ENCODE measurements around the gene DOCK8. TPM values are rescaled to one million over a fixed set of nuclear protein-coding genes. Genes with fewer than 3 reads are reported as not detected.
A peak's percentile ranks its signal among the peaks of the same experiment; 100 is the strongest.

Gene DOCK8
- total and polyA plus RNA-seq, 2 of the 13 experiments (the other 11 are each of a cell fraction or from before 2014, with no cell fraction given): 0.28 to 0.38 TPM

DNA sequence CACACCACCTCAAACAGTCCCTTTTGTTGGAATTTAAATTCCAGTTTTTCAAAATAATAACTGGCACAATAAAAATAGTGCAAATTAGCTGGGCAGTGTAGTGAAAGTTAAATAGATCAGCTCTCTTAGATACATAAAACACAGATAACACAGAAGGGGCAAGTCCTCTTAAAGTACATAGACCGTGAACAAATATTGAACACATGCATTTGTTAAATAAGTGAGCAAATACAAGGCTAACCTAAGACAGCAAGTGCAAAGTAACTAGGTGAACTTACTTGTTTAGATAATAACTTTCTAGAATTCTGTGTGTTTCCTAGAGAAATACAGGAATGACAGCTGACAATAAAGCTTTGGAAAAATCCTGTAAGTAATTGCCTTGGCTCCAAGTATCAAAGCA, 280.1 kb downstream of the DOCK8 start:
- H3K4me2 ChIP-seq (ENCODE audit: low read depth, low read length): peak overlapping the region; percentile 20; the same call in 1 of the 2 replicates
- no peak overlapping the region for H2AFZ ChIP-seq (ENCODE audit: low read length)
- FAIRE-seq (no peak), ATAC-seq (peak; percentile 71), DNase-seq (ENCODE audit: low spot score) (peak; percentile 28)
- no peak overlapping the region for H3K9ac ChIP-seq (ENCODE audit: insufficient read depth, low read depth, low read length)
- H4K20me1 ChIP-seq (ENCODE audit: insufficient read depth, low read length): peaks cover 5% of the 10 kb centered on the region
- 0% methylated on average over 1 of the region's 1 CpG for WGBS (ENCODE audit: low lambda C conversion rate)
- CTCF ChIA-PET (ENCODE audit: low intra/inter-chr PET ratio, low total read pairs): no interaction called here
- H3K4me1 ChIP-seq (ENCODE audit: insufficient read depth, low read length): peaks cover 31% of the 10 kb centered on the region
- no peak overlapping the region for H3K4me3 ChIP-seq (replicated peaks in 1 of 3; ENCODE audit: insufficient read depth in 1 of 3, low read depth in 2 of 3, low read length in 3 of 3)
- H3K9me3 ChIP-seq (ENCODE audit: low read length): no peaks in the 10 kb centered on the region
- POLR2A ChIA-PET: no interaction called here
- no peaks in the 10 kb centered on the region for H3K36me3 ChIP-seq (replicated peaks in 1 of 2; ENCODE audit: control insufficient read depth in 1 of 2, insufficient read depth in 2 of 2, low read length in 2 of 2)
- in situ Hi-C loops (cut with HindIII; ENCODE audit: extremely low pct_ligation_motif_present, low pct_unique_long_range_greater_than_20kb): no loop called here
- H3K27ac ChIP-seq (ENCODE audit: extremely low read length, insufficient read depth, low read length): no peak overlapping the region
- H3K79me2 ChIP-seq (ENCODE audit: insufficient read depth, low read length): no peaks in the 10 kb centered on the region
- BruUV-seq (replicated peaks): no TSS peak
- H3K27me3 ChIP-seq (ENCODE audit: control insufficient read depth in 1 of 2, insufficient read depth in 2 of 2, low read length in 2 of 2): peaks cover 1 to 8% of the 10 kb centered on the region in 2 experiments; a peak in 2 of 5 replicates
- intact Hi-C loops (cut with micrococcal nuclease; ENCODE audit: unreplicated experiment): no loop called here
- TF ChIP-seq FOXJ3 (CRISPR knock-in tag; IDR thresholded peaks at IDR 0.05; ENCODE audit: borderline replicate concordance) (peak; percentile 45; the same call in 1 of the 2 replicates), SOX5 (CRISPR knock-in tag; IDR thresholded peaks at IDR 0.05; ENCODE audit: borderline replicate concordance) (0 out of 2 replicates have a peak, but pooled peaks have one; percentile 22), POLR2G (IDR thresholded peaks at IDR 0.05; ENCODE audit: low read depth, low read length) (no peak), NFIB (CRISPR knock-in tag; IDR thresholded peaks at IDR 0.05; ENCODE audit: borderline replicate concordance) (no peak), SIX4 (CRISPR knock-in tag; IDR thresholded peaks at IDR 0.05) (peak; percentile 17; the same call in 1 of the 2 replicates), ZNF264 (CRISPR knock-in tag; IDR thresholded peaks at IDR 0.05) (no peak), ZNF749 (CRISPR knock-in tag; IDR thresholded peaks at IDR 0.05; ENCODE audit: borderline replicate concordance) (no peak), BRCA1 (CRISPR knock-in tag; IDR thresholded peaks at IDR 0.05) (no peak), FOXA1 (IDR thresholded peaks at IDR 0.05) (no peak), FOXA1 (CRISPR knock-in tag; IDR thresholded peaks at IDR 0.05) (peak; percentile 65), ZMYM3 (CRISPR knock-in tag; IDR thresholded peaks at IDR 0.05) (no peak), ZBTB33 (CRISPR knock-in tag; IDR thresholded peaks at IDR 0.05) (no peak), MTF2 (CRISPR knock-in tag; IDR thresholded peaks at IDR 0.05; ENCODE audit: borderline replicate concordance) (no peak), NR2C2 (CRISPR knock-in tag; IDR thresholded peaks at IDR 0.05; ENCODE audit: borderline replicate concordance) (no peak), ZNF747 (CRISPR knock-in tag; IDR thresholded peaks at IDR 0.05; ENCODE audit: borderline replicate concordance) (no peak), MAX (IDR thresholded peaks at IDR 0.05) (no peak), SRSF4 (IDR thresholded peaks at IDR 0.05; ENCODE audit: low read depth, low read length, poor library complexity, severe bottlenecking) (no peak), BCL6 (CRISPR knock-in tag; IDR thresholded peaks at IDR 0.05) (peak; percentile 98), NKX3-1 (CRISPR knock-in tag; IDR thresholded peaks at IDR 0.05) (no peak)
- TF ChIP-seq, protein P1, sequence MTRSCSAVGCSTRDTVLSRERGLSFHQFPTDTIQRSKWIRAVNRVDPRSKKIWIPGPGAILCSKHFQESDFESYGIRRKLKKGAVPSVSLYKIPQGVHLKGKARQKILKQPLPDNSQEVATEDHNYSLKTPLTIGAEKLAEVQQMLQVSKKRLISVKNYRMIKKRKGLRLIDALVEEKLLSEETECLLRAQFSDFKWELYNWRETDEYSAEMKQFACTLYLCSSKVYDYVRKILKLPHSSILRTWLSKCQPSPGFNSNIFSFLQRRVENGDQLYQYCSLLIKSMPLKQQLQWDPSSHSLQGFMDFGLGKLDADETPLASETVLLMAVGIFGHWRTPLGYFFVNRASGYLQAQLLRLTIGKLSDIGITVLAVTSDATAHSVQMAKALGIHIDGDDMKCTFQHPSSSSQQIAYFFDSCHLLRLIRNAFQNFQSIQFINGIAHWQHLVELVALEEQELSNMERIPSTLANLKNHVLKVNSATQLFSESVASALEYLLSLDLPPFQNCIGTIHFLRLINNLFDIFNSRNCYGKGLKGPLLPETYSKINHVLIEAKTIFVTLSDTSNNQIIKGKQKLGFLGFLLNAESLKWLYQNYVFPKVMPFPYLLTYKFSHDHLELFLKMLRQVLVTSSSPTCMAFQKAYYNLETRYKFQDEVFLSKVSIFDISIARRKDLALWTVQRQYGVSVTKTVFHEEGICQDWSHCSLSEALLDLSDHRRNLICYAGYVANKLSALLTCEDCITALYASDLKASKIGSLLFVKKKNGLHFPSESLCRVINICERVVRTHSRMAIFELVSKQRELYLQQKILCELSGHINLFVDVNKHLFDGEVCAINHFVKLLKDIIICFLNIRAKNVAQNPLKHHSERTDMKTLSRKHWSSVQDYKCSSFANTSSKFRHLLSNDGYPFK (CRISPR knock-in tag; IDR thresholded peaks at IDR 0.05; ENCODE audit: borderline replicate concordance): no peak
- TF ChIP-seq, protein P2, sequence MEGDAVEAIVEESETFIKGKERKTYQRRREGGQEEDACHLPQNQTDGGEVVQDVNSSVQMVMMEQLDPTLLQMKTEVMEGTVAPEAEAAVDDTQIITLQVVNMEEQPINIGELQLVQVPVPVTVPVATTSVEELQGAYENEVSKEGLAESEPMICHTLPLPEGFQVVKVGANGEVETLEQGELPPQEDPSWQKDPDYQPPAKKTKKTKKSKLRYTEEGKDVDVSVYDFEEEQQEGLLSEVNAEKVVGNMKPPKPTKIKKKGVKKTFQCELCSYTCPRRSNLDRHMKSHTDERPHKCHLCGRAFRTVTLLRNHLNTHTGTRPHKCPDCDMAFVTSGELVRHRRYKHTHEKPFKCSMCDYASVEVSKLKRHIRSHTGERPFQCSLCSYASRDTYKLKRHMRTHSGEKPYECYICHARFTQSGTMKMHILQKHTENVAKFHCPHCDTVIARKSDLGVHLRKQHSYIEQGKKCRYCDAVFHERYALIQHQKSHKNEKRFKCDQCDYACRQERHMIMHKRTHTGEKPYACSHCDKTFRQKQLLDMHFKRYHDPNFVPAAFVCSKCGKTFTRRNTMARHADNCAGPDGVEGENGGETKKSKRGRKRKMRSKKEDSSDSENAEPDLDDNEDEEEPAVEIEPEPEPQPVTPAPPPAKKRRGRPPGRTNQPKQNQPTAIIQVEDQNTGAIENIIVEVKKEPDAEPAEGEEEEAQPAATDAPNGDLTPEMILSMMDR (CRISPR knock-in tag; IDR thresholded peaks at IDR 0.05): no peak
